HCT116 (cell line): ENCODE data around the gene TEAD1. TPM values are rescaled to one million over a fixed set of nuclear protein-coding genes. Genes with fewer than 3 reads are reported as not detected.
A peak's percentile ranks its signal among the peaks of the same experiment; 100 is the strongest.

Source experiments
- ATAC-seq: fragments of 200-7000 bp; cut with Tn5 transposase; 2 replicates; pipeline ENCODE4 v1.9.1; 2020; ENCODE audit warnings: mild to moderate bottlenecking, moderate library complexity
- BruUV-seq: library from RNA; stranded (reverse); fragments of 400-500 nt; replicated peaks from 2 replicates; lab custom pipeline; 2021; lab: Mats Ljungman, UMichigan
- CTCF ChIA-PET: fragments of 300-600 bp; sonication (Branson Sonifier 250); formaldehyde crosslinking; loops from one replicate; lab custom pipeline; 2021; ENCODE audit warnings: antibody characterized with exemption; lab: Charles Lee
- POLR2A ChIA-PET: fragments of 300-600, 350-600 bp; sonication (Branson Sonifier 250); formaldehyde crosslinking; loops from one replicate; lab custom pipeline; 2021; ENCODE audit warnings: antibody characterized with exemption; lab: Charles Lee
- RAD21 ChIA-PET, 2 experiments: fragments of 300-600 bp; sonication (Branson Sonifier 250); formaldehyde crosslinking; loops; one replicate each; lab custom pipeline; 2023; ENCODE audit warnings: low total read pairs in 2 of 2; ENCODE audit not compliant: uncharacterized antibody in 2 of 2, unreplicated experiment in 2 of 2, low non-redundant PET in 1 of 2; lab: Charles Lee
- DNase-seq: peaks from one replicate; pipeline ENCODE4 v3.0.0-alpha.2; 2010; ENCODE audit warnings: low read depth, low spot score
- H2AFZ ChIP-seq: fragments of 200-600 bp; shearing (Covaris generic), sonication (generic); 2 replicates; pipeline ENCODE4 v1.6.1; 2017; ENCODE audit warnings: low read depth, mixed run types, mixed read lengths, antibody characterized with exemption, low read length; ENCODE audit not compliant: poor library complexity, severe bottlenecking
- H3K27ac ChIP-seq: 2 replicates; pipeline ENCODE4 v1.5.1; 2012; ENCODE audit warnings: low read depth, low read length
- H3K27me3 ChIP-seq: fragments of 200-600 bp; sonication (generic); 2 replicates; pipeline ENCODE4 v1.6.1; 2016; ENCODE audit warnings: mixed run types, low read length, mixed read lengths; ENCODE audit not compliant: insufficient read depth
- H3K36me3 ChIP-seq, 2 experiments: fragments of 200-500 bp in 1 of 2; fragments of 200-600 bp in 1 of 2; sonication (Bioruptor generic) in 1 of 2; sonication (generic) in 1 of 2; 2 replicates each; pipeline versions ENCODE4 v1.5.1 to v1.6.1; 2014 to 2016; ENCODE audit warnings: low read length in 2 of 2, inconsistent platforms in 1 of 2, mixed read lengths in 1 of 2, mixed run types in 1 of 2; ENCODE audit not compliant: insufficient read depth in 2 of 2, control insufficient read depth in 1 of 2
- H3K4me1 ChIP-seq, 2 experiments: fragments of 200-600 bp in 1 of 2; sonication (generic) in 1 of 2; 2 replicates each; pipeline versions ENCODE4 v1.5.1 to v1.6.1; 2012 to 2017; ENCODE audit warnings: low read length in 2 of 2, inconsistent platforms in 1 of 2, mild to moderate bottlenecking in 1 of 2, mixed read lengths in 1 of 2, mixed run types in 1 of 2, moderate library complexity in 1 of 2; ENCODE audit not compliant: insufficient read depth in 2 of 2, control insufficient read depth in 1 of 2
- H3K4me2 ChIP-seq: fragments of 200-600 bp; sonication (generic); 2 replicates; pipeline ENCODE4 v1.6.1; 2017; ENCODE audit warnings: mixed run types, low read length, mixed read lengths
- H3K4me3 ChIP-seq, 2 experiments: fragments of 200-600 bp in 1 of 2; sonication (generic) in 1 of 2; replicated peaks in 1 of 2; 2 replicates each; pipeline ENCODE4 v1.5.1; 2011 to 2016; ENCODE audit warnings: low read length in 2 of 2, control low read depth in 1 of 2, low read depth in 1 of 2, mild to moderate bottlenecking in 1 of 2, mixed read lengths in 1 of 2, mixed run types in 1 of 2
- H3K79me2 ChIP-seq: fragments of 200-600 bp; sonication (generic); 2 replicates; pipeline ENCODE4 v1.6.1; 2017; ENCODE audit warnings: mild to moderate bottlenecking, mixed run types, low read length, moderate library complexity, mixed read lengths; ENCODE audit not compliant: insufficient read depth
- H3K9ac ChIP-seq: fragments of 200-600 bp; sonication (generic); 2 replicates; pipeline ENCODE4 v1.6.1; 2016; ENCODE audit warnings: low read length, mixed read lengths
- H3K9me2 ChIP-seq: fragments of 200-600 bp; sonication (generic), shearing (Covaris generic); 2 replicates; pipeline ENCODE4 v1.6.1; 2017; ENCODE audit warnings: mixed run types, mild to moderate bottlenecking, moderate library complexity; ENCODE audit not compliant: insufficient read depth
- H3K9me3 ChIP-seq, 2 experiments: fragments of 200-500 bp in 1 of 2; fragments of 200-600 bp in 1 of 2; sonication (Bioruptor generic) in 1 of 2; sonication (generic) in 1 of 2; 2 replicates each; pipeline ENCODE4 v1.6.1; 2014 to 2017; ENCODE audit warnings: low read length in 2 of 2, mixed read lengths in 2 of 2, inconsistent platforms in 1 of 2, low read depth in 1 of 2, mild to moderate bottlenecking in 1 of 2, mixed run types in 1 of 2, moderate library complexity in 1 of 2; ENCODE audit not compliant: control insufficient read depth in 1 of 2, insufficient read depth in 1 of 2
- H4K20me1 ChIP-seq: fragments of 200-600 bp; sonication (generic), shearing (Covaris generic); 2 replicates; pipeline ENCODE4 v1.6.1; 2017; ENCODE audit warnings: mixed run types, mild to moderate bottlenecking, moderate library complexity; ENCODE audit not compliant: insufficient read depth
- CTCF ChIP-seq, 3 experiments: fragments of 200-600 bp in 1 of 3; sonication (generic) in 1 of 3; IDR thresholded peaks in 2 of 3; conservative IDR thresholded peaks in 1 of 3; 2 replicates each; pipeline ENCODE4 v1.5.1; 2012 to 2017; ENCODE audit warnings: low read depth in 2 of 3, low read length in 2 of 3, antibody characterized with exemption in 1 of 3, borderline replicate concordance in 1 of 3, control low read depth in 1 of 3, mild to moderate bottlenecking in 1 of 3, mixed read lengths in 1 of 3, mixed run types in 1 of 3, moderate library complexity in 1 of 3; ENCODE audit not compliant: insufficient read depth in 1 of 3
- ELF1 ChIP-seq: IDR thresholded peaks from 2 replicates; pipeline ENCODE4 v1.6.1; 2012; ENCODE audit warnings: low read depth, borderline replicate concordance
- FOSL1 ChIP-seq: IDR thresholded peaks from 2 replicates; pipeline ENCODE4 v1.6.1; 2012; ENCODE audit warnings: low read depth
- JUND ChIP-seq: IDR thresholded peaks from 2 replicates; pipeline ENCODE4 v1.6.1; 2012
- RAD21 ChIP-seq: IDR thresholded peaks from 2 replicates; pipeline ENCODE4 v1.6.1; 2012; ENCODE audit warnings: low read depth, mild to moderate bottlenecking
- SP1 ChIP-seq: IDR thresholded peaks from 2 replicates; pipeline ENCODE4 v1.6.1; 2012; ENCODE audit warnings: low read depth
- SRF ChIP-seq: IDR thresholded peaks from 2 replicates; pipeline ENCODE4 v1.6.1; 2012; ENCODE audit warnings: low read depth
- TCF7L2 ChIP-seq: IDR thresholded peaks from 2 replicates; pipeline ENCODE4 v1.7.0; 2011; ENCODE audit warnings: borderline replicate concordance, inconsistent platforms; ENCODE audit not compliant: insufficient read depth, insufficient read length; ENCODE audit errors: extremely low read depth
- YY1 ChIP-seq: IDR thresholded peaks from 2 replicates; pipeline ENCODE4 v1.6.1; 2011; ENCODE audit warnings: low read length, low read depth, moderate library complexity, mild to moderate bottlenecking; ENCODE audit not compliant: insufficient replicate concordance; ENCODE audit errors: extremely low read depth
- ZNF274 ChIP-seq: fragments of 200-500 bp; sonication (Bioruptor generic); IDR thresholded peaks from 2 replicates; pipeline ENCODE4 v1.6.1; 2014; ENCODE audit warnings: mild to moderate bottlenecking, low read depth, low read length, inconsistent platforms
- intact Hi-C: fragments of 100-400 bp; cut with micrococcal nuclease; formaldehyde crosslinking; loops from 2 replicates; pipeline ENCODE4 v1.10.0; 2022
- total RNA-seq: library from RNA; stranded (reverse); gene quantifications from one replicate; pipeline ENCODE4 v1.2.1, GENCODE V29; 2021; ENCODE audit not compliant: unreplicated experiment

Gene TEAD1
- total RNA-seq, 1 experiment from 2014 or later: 103 TPM

- DNase-seq (no peak), ATAC-seq (no peak)
- TF ChIP-seq TCF7L2 (no peak), FOSL1 (no peak), JUND (no peak), SRF (no peak), YY1 (no peak), CTCF (IDR thresholded peaks at IDR 0.05 in 2 of 3, conservative IDR thresholded peaks at IDR 0.05 in 1 of 3; ENCODE audit: borderline replicate concordance in 1 of 3, insufficient read depth in 1 of 3, low read depth in 2 of 3, low read length in 2 of 3) (0 out of 6 replicates have a peak, but pooled peaks of 1 of the 3 experiments have one; percentile 9), ZNF274 (no peak), ELF1 (no peak), SP1 (no peak), RAD21 (peak; percentile 41)
- Histone ChIP-seq H4K20me1 (no peaks in the 10 kb centered on the region), H3K27me3 (no peaks in the 10 kb centered on the region), H3K4me3 (no peak overlapping the region), H3K9ac (peak overlapping the region; percentile 72), H3K27ac (peak overlapping the region; percentile 83), H3K79me2 (peaks cover 85% of the 10 kb centered on the region), H2AFZ (no peak overlapping the region), H3K4me1 (peaks cover 83 to 99% of the 10 kb centered on the region in 2 experiments), H3K9me2 (no peaks in the 10 kb centered on the region), H3K4me2 (peak overlapping the region; percentile 88), H3K9me3 (no peaks in the 10 kb centered on the region), H3K36me3 (no peaks in the 10 kb centered on the region)
- ChIA-PET RAD21 (no interaction called here), CTCF (no interaction called here), POLR2A (interaction anchor here (1.5 kb wide), 1 partner anchor 25 kb away, joined by 5 read pairs; no protein-coding TSS in a partner anchor)
- intact Hi-C loops: loop anchor here (5.0 kb wide), 1 partner anchor 80 kb away; no protein-coding TSS in a partner anchor
- BruUV-seq: no TSS peak
These were observed 47.8 kb downstream of the TEAD1 start for GRCh38 chr11:12721816-12722604.
